ENCODE data around the gene DDX54. TPM values are rescaled to one million over a fixed set of nuclear protein-coding genes. Genes with fewer than 3 reads are reported as not detected.
"Not testable (repeated sequence)": the region's sequence is repeated elsewhere in the genome, so short reads cannot be mapped to it uniquely, and the experiment has no call there.

The DDX54 gene
- total RNA-seq, 1 experiment from 2014 or later = 61.9 TPM

DNA sequence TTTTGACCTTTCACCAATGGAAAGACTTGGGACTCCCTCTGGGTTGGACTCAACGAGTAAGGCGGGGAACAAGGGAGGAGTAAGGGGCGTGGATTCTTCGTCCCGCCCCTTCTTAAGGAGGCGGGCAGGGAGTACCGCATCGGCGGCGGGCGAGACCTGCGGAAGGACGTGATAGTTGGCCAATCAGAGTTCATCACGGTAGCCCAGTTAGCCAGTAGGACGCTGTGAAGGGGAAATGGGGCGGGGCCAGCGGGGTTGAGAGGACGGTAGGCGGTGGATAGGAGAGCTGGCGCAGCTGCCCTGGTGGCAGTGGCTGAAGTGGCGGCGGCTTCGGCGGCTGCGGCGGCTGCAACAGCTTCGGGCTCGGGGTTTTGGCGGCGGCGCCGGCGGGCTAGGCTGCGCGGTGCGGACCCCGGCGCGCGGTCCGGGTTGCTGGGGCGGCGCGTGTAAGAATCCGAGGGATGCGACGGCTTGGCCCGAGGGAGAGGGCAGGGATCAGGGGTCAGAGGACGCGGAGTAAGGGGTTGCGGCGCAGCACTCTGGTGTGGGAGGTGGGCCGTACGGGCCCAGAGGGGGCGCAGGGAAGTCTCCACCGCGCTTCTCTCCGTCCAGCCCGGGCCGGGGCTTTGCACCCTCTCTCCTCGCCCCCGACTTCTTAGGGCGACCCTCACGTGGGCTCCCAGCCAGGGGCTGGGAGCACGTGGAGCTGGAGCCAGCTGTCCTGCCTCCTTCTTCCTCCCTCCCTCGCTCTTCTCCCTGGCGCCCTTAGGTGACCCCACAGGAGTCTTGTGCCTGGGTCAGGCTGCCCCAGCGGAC is 36.1 kb upstream of the DDX54 start, which contains the start of gene TPCN1:
Gene TPCN1 (plus strand): TSS at position 284 of the 816 bp plus-strand sequence. CDS start 5,389 bp downstream, outside the sequence.
- DNase-seq (ENCODE audit: extremely low read depth, low read depth) = peak; percentile 100

DNA sequence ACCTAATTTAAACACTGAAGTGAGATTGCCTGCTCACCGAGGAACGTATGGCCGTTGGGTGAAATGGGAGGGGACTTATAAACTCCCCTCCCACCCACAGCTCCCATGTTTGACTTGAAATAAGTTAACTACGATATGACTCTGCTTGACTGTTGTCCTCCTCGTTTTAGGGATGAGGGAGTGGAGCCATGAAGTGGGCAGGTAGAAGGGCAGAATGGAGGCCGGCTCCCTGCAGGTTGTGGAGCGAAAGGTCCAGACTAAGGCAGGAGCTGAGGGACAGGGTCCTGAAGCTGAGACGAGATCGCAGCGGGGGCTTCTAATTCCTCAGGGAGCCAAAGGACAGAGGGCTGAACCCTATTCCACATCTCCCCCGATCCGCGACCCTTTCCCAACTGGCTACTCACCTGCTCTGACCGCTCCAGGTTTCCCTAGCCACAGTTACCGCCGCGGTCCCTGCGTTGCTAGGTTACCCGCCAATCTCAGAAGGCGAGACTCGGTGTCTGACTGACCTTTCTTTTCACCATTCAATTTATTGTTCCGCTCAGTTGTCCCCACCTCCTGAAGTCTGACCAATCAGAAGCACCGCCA is 35.4 kb upstream of the DDX54 start:
- DNase-seq (ENCODE audit: extremely low read depth, low read depth) = no peak

GRCh38 chr12:113216027-113216426 is 30.7 kb upstream of the DDX54 start:
- no peak for DNase-seq (ENCODE audit: extremely low read depth, low read depth)

GRCh38 chr12:113214895-113215400 is 29.7 kb upstream of the DDX54 start:
- DNase-seq (ENCODE audit: extremely low read depth, low read depth) = peak; percentile 57

DNA sequence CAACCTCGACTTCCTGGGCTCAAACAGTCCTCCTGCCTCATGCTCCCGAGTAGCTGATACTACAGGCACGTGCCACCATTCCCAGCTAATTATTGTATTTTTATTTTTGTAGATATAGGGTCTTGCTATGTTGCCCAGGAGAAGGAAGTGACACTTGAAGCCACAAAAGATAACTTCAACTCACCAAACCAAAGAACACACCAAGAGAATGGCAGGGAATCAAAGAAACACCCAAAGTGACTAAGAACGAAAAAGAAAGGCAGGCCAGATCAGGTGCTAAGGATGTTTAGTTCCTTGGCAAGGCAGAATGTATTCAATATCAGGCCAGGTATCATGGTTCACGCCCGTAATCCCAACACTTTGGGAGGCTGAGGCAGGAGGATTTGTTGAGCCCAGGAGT is 25.9 kb upstream of the DDX54 start:
- DNase-seq (ENCODE audit: extremely low read depth, low read depth) = no peak

- no peak for DNase-seq (ENCODE audit: extremely low read depth, low read depth)
These were observed 23.0 kb upstream of the DDX54 start for GRCh38 chr12:113208041-113208934.

- DNase-seq (ENCODE audit: extremely low read depth, low read depth) = no peak
These were observed 22.3 kb upstream of the DDX54 start for GRCh38 chr12:113207613-113208040.

- DNase-seq (ENCODE audit: extremely low read depth, low read depth) = not testable (repeated sequence)
These were observed 21.5 kb upstream of the DDX54 start for GRCh38 chr12:113206802-113207201.

DNA sequence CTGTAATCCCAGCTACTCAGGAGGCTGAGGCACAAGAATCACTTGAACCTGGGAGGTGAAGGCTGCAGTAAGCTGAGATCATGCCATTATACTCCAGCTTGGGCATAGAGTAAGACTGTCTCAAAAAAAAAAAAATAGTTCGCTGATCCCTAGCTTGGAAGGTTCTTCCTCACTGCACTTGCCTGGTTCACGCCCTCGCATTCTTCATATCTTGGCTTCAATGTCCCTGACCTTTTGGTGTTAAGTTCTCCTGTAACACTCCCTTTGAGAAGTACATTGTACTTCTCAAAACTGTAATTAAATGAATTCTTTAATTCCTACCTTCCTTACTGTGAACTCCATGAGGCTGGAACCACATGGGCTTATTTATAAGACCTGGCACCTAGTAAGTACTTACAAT is 19.5 kb upstream of the DDX54 start:
- no peak for DNase-seq (ENCODE audit: extremely low read depth, low read depth)

- DNase-seq (ENCODE audit: extremely low read depth, low read depth) = no peak
These were observed 18.8 kb upstream of the DDX54 start for GRCh38 chr12:113203852-113204760.

DNA sequence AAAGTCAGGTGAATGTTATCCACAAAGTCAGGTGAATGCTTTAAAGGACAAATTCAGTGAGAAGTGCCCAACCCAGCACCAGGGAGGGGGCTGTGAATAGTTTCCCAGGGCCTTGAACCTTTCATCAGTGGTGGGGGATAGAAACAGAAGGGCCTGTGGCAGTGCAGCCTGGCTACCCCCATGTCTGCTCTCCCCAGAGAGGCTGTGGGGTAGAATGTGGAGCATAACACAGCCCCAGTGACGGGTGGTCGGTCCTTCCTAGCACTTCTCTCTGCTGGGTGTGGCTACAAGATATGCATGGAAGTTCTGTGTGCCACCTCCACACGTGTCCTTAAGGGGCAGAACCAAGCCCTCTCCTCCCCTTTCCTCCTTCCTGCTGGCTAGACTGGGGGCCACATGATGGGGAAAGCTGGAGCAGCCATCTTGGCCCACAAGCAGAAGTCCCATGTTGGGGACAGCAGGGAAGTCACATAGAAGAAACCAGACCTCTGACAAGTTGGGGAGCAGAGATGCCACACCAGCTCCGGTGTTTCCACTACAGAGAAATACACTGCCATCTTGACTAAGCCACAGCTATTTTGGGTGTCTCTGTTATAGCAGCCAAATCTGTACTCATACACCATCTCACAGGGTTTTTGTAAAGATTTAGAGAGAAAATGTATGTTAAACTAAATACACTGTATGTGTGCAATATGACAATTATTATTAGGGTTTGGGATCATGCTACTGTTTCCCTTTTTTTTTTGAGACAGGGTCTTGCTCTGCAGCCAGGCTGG is 17.2 kb upstream of the DDX54 start:
- no peak for DNase-seq (ENCODE audit: extremely low read depth, low read depth)

DNA sequence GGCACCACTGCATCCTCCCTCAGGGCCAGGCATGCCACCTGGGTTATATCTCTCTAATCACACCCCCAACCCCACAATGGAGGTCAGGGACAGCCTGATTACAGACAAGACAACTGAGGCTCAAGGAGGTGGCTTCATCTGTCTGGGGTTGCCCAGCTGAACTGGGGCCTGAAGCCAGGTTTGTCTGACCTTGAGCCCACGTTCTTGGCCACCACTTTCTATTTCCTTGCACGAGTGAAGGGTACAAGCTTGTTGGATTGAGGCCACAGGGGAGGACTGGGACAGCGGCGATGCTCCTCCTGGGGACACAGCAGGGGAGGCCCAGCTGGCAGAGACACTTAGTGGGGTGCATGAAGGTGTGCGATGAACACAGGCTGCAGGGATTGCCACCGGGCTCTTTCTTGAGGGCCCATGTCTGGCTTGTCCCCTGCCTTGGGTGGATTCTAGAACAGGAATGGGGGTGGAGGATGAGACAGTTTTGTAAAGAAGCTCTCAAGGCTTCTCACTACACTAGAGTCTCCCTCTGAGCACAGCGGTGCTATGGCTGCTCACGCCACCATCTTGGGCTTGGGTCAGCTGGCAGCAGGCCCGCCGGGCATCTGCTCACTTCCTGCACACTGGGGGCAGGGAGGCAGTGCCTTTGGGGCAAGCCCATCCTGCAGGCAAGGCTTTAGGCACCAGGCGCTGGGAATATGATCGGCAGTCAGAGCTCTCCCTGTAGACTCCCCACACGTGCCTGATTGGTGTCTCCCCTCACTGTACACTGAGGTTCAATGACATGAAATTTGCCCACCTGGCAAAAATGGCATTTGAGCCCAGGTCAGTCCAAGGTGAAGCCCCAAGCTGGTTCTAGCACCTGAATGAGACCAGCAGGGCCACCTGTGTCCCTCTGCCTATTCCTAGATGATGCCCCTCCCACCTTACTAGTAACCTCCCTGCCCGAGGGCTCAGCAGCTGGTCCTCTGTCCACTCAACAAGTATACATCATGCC is 16.2 kb upstream of the DDX54 start:
- DNase-seq (ENCODE audit: extremely low read depth, low read depth) = no peak

DNA sequence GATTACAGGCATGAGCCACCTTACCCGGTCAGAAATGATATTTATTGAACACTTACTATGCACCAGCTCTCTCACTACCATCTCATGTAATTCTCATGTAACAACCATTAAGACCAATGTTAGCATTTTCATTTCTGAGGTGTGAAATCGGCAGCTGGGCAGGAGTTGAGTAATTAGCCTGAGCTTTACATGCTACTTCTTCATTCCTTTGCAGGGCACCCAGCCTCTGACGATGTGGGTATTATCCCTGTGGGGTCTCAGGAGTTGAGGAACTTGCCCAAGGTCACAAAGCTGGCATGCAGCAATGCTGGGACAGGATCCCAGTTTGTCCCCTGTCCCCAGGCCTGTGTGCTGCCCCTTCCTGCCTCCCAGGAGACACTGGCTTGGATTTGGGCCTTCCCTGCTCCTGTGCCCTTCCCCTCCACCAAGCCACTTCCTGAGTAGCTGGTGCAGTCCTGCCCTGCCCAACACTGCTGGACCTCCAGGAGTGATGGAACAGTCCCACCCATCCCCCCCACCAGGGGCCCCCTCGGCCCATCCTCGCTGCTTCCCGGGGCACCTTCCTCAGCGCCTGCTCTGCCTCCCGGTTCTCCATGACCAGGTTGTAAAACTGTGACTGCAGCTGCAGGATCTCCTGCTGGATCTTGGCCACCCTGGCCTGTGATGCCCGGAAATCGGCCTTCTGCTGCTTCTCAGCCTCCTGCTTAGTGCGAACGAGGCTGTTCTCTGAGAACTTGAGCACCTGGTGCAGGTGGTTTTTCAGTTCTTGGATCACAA is 14.9 kb upstream of the DDX54 start:
- no peak for DNase-seq (ENCODE audit: extremely low read depth, low read depth)

DNA sequence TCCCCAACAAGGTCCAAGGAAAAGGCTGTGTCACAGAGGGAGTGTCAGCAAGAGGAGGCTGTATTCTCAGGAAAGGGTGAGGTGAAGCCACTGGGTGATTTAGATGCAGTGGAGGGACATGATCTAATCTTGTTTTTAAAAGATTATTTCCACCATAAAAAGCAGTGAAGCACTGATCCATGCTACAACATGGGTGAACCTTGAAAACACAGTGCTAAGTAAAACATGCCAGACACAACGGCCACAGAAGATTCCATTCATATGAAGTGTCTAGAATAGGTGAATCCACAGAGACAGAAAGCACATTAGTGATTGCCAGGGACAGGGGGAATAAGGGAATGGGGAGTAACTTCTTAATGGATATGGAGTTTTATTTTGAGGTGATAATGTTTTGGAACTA is 13.0 kb upstream of the DDX54 start:
- DNase-seq (ENCODE audit: extremely low read depth, low read depth) = no peak

GRCh38 chr12:113197518-113198077 is 12.3 kb upstream of the DDX54 start:
- DNase-seq (ENCODE audit: extremely low read depth, low read depth) = no peak

GRCh38 chr12:113196990-113197389 is 11.7 kb upstream of the DDX54 start:
- DNase-seq (ENCODE audit: extremely low read depth, low read depth) = peak; percentile 75

- DNase-seq (ENCODE audit: extremely low read depth, low read depth) = no peak
These were observed 11.3 kb upstream of the DDX54 start for GRCh38 chr12:113196582-113196981.

Measured in NCI-H460 (cell line).